Ishikawa (cell line): ENCODE measurements around the gene CYBC1.

Experiments
- CEBPB ChIP-seq: IDR thresholded peaks from 2 replicates; pipeline ENCODE4 v1.6.1; 2012
- CREB1 ChIP-seq: IDR thresholded peaks from 2 replicates; pipeline ENCODE4 v1.6.1; 2012; ENCODE audit warnings: low read depth
- EP300 ChIP-seq: IDR thresholded peaks from 2 replicates; pipeline ENCODE4 v1.6.1; 2012; ENCODE audit warnings: borderline replicate concordance
- FOXM1 ChIP-seq: IDR thresholded peaks from 2 replicates; pipeline ENCODE4 v1.6.1; 2012; ENCODE audit warnings: low read depth, borderline replicate concordance
- NFIC ChIP-seq: IDR thresholded peaks from 2 replicates; pipeline ENCODE4 v1.6.1; 2012
- RAD21 ChIP-seq: IDR thresholded peaks from 2 replicates; pipeline ENCODE4 v1.6.1; 2012; ENCODE audit warnings: low read depth
- TAF1 ChIP-seq: IDR thresholded peaks from 2 replicates; pipeline ENCODE4 v1.6.1; 2012; ENCODE audit warnings: low read depth, mild to moderate bottlenecking
- TCF12 ChIP-seq: IDR thresholded peaks from 2 replicates; pipeline ENCODE4 v1.6.1; 2012; ENCODE audit warnings: low read depth
- TEAD4 ChIP-seq: IDR thresholded peaks from 2 replicates; pipeline ENCODE4 v1.6.1; 2012
- YY1 ChIP-seq: IDR thresholded peaks from 2 replicates; pipeline ENCODE4 v1.6.1; 2012; ENCODE audit warnings: low read depth
- ZBTB7A ChIP-seq: IDR thresholded peaks from 2 replicates; pipeline ENCODE4 v1.6.1; 2012; ENCODE audit warnings: low read depth
- TF ChIP-seq, protein P1 (sequence below): IDR thresholded peaks from 2 replicates; pipeline ENCODE4 v1.6.1; 2012; ENCODE audit warnings: low read depth, mild to moderate bottlenecking
- TF ChIP-seq, protein P2 (sequence below): IDR thresholded peaks from 2 replicates; pipeline ENCODE4 v1.6.1; 2012
- TF ChIP-seq, protein P3 (sequence below): IDR thresholded peaks from 2 replicates; pipeline ENCODE4 v1.6.1; 2012

DNA sequence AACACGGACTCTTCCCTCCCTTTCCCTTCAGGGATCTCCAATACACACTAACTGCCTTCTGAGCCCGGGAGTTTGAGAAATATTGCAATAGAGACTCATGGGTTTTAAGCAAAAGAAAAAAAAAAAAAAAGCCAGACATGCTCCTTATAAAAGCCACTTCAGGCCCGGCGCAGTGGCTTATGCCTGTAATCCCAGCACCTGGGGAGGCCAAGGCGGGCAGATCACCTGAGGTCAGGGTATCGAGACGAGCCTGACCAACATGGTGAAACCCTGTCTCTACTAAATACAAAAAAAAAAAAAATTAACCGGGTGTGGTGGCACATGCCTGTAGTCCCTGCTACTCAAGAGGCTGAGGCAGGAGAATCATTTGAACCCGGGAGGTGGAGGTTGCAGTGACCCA is 34.8 kb downstream of the CYBC1 start:
- TF ChIP-seq CEBPB: no peak
- TF ChIP-seq, protein P1, sequence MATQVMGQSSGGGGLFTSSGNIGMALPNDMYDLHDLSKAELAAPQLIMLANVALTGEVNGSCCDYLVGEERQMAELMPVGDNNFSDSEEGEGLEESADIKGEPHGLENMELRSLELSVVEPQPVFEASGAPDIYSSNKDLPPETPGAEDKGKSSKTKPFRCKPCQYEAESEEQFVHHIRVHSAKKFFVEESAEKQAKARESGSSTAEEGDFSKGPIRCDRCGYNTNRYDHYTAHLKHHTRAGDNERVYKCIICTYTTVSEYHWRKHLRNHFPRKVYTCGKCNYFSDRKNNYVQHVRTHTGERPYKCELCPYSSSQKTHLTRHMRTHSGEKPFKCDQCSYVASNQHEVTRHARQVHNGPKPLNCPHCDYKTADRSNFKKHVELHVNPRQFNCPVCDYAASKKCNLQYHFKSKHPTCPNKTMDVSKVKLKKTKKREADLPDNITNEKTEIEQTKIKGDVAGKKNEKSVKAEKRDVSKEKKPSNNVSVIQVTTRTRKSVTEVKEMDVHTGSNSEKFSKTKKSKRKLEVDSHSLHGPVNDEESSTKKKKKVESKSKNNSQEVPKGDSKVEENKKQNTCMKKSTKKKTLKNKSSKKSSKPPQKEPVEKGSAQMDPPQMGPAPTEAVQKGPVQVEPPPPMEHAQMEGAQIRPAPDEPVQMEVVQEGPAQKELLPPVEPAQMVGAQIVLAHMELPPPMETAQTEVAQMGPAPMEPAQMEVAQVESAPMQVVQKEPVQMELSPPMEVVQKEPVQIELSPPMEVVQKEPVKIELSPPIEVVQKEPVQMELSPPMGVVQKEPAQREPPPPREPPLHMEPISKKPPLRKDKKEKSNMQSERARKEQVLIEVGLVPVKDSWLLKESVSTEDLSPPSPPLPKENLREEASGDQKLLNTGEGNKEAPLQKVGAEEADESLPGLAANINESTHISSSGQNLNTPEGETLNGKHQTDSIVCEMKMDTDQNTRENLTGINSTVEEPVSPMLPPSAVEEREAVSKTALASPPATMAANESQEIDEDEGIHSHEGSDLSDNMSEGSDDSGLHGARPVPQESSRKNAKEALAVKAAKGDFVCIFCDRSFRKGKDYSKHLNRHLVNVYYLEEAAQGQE: no peak
- TF ChIP-seq, protein P2, sequence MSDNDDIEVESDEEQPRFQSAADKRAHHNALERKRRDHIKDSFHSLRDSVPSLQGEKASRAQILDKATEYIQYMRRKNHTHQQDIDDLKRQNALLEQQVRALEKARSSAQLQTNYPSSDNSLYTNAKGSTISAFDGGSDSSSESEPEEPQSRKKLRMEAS: no peak
- no peak for TF ChIP-seq CREB1
- no peak for TF ChIP-seq YY1
- TF ChIP-seq FOXM1: no peak
- TF ChIP-seq EP300: no peak
- TF ChIP-seq TAF1: no peak
- TF ChIP-seq RAD21: no peak
- no peak for TF ChIP-seq NFIC
- TF ChIP-seq TEAD4: no peak
- TF ChIP-seq ZBTB7A: no peak
- no peak for TF ChIP-seq TCF12
- TF ChIP-seq, protein P3, sequence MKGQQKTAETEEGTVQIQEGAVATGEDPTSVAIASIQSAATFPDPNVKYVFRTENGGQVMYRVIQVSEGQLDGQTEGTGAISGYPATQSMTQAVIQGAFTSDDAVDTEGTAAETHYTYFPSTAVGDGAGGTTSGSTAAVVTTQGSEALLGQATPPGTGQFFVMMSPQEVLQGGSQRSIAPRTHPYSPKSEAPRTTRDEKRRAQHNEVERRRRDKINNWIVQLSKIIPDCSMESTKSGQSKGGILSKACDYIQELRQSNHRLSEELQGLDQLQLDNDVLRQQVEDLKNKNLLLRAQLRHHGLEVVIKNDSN: no peak
